ENCODE data around the gene NECTIN4. TPM values are rescaled to one million over a fixed set of nuclear protein-coding genes. Genes with fewer than 3 reads are reported as not detected.

The NECTIN4 gene
- total RNA-seq, 4 donors from 2014 or later = 0.54 to 2.5 (median 1.6) TPM

DNA sequence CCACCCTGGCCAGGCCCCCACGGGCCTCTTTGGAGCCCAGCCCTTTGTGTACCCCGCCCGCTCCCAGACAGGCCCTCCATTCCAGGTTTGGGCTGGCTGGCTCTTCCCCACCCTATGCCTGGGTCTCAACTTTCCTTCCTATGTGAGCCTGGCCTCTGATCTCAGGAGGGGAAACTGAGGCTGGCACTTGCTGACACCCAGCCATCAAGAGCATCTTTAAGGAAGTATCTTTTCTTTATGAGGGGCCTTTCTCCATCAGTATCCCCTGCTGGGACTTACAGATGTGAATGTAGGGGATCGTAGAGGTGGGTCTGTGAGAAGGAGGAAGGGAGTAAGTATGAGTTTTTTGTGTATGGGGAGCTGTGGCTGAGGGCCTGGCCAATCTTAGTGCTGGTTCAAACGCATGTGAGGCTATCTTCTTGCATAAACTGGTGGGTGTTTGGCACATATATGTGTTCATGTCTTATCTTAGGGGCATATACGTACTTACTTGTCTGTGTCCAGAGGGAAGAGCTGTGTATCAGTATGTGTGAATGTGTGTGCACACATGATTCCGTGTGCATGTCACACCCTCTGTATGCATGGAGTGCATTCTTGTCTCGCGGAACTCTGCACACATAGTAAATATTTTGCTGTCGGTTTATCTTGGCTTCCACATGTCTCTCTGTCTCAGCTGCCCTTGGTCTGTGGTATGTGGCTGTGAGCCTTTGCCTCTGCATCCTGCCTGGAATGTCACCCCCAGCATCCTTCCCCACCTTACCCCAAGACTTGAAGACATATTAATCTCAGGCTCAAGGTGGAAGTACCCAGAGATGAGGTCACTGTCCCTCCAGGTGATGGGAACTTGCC is 5.4 kb downstream of the NECTIN4 start:
- Histone ChIP-seq H3K9me3 (no peaks in the 10 kb centered on the region), H3K27me3 (no peaks in the 10 kb centered on the region), H3K4me3 (no peak overlapping the region), H3K4me1 (peaks cover 0 to 14% (median 0%) of the 10 kb centered on the region in 4 donors), H3K27ac (peak overlapping the region in 1 of 4 donors; percentile 68), H3K36me3 (no peaks in the 10 kb centered on the region)
- TF ChIP-seq, protein P1, sequence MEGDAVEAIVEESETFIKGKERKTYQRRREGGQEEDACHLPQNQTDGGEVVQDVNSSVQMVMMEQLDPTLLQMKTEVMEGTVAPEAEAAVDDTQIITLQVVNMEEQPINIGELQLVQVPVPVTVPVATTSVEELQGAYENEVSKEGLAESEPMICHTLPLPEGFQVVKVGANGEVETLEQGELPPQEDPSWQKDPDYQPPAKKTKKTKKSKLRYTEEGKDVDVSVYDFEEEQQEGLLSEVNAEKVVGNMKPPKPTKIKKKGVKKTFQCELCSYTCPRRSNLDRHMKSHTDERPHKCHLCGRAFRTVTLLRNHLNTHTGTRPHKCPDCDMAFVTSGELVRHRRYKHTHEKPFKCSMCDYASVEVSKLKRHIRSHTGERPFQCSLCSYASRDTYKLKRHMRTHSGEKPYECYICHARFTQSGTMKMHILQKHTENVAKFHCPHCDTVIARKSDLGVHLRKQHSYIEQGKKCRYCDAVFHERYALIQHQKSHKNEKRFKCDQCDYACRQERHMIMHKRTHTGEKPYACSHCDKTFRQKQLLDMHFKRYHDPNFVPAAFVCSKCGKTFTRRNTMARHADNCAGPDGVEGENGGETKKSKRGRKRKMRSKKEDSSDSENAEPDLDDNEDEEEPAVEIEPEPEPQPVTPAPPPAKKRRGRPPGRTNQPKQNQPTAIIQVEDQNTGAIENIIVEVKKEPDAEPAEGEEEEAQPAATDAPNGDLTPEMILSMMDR (IDR thresholded peaks at IDR 0.05) = no peak
- no peak for TF ChIP-seq POLR2A (IDR thresholded peaks at IDR 0.05)
- DNase-seq = no peak

DNA sequence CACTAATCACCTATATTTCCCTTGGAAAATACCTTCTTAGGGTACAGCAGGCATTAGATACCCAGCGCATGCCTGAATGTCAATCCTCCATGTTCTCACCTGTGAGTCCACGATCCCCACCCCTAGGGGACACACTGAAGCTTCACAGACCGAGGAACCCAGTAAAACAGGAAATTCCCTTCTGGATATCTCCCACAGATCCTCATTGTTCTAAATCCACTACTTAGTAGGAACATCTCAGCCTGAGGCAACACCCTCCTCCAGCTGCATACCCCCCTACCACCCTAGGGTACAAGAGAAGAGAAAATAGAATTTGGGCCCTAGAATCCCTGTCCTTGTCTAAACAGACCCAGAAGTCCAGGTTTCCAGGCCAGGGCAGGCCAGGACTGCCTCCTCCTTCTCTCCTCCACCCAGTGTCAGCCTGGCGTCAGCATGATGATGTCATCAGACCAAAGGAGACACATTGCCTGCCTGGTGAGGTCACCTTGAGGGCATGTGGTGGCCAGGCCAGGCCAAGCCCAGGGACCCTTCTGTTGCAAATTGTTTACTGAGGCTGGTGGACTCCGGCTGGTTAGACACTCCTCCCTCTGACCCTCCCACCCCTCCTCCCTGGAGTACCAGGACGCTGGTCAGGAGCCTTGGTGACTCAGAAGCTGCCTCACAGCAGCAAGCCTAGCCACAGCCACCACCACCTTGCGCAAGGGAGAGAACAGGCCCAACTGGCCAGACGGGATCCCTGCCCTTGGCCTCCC is 6.2 kb downstream of the NECTIN4 start:
- Histone ChIP-seq H3K36me3 (no peaks in the 10 kb centered on the region), H3K4me3 (no peak overlapping the region), H3K27ac (peak overlapping the region in 1 of 4 donors; percentile 68), H3K9me3 (no peaks in the 10 kb centered on the region), H3K4me1 (peaks cover 0 to 14% (median 0%) of the 10 kb centered on the region in 4 donors), H3K27me3 (no peaks in the 10 kb centered on the region)
- peak in 2 of 3 donors; percentile 80 to 87 for DNase-seq
- TF ChIP-seq POLR2A (IDR thresholded peaks at IDR 0.05) = no peak
- TF ChIP-seq, protein P1 (IDR thresholded peaks at IDR 0.05) = no peak

DNA sequence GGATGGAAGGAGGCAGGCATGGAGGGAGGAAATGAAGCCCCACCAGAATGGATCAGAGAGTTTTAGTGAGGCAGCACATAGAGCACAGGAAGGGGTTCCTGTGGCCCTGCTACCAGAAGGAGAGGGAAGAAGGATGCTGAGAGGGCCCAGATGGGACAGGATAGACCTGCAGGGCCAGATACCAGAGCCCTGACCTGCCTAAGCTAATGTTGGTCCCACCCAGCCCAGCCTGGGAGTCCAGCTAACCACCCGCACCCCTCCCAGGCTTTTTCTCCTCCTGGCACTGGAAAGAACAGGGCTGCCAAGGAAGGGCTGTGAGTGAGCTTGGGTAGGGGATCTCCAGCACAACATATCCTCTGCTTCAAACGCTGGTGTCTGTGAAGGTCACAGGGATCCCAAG is 6.9 kb downstream of the NECTIN4 start:
- no peaks in the 10 kb centered on the region for H3K27me3 ChIP-seq
- no peaks in the 10 kb centered on the region for H3K9me3 ChIP-seq
- H3K4me3 ChIP-seq = no peak overlapping the region
- DNase-seq = no peak
- peak overlapping the region in 1 of 4 donors; percentile 68 for H3K27ac ChIP-seq
- peaks cover 0 to 14% (median 0%) of the 10 kb centered on the region in 4 donors for H3K4me1 ChIP-seq
- TF ChIP-seq, protein P1 (IDR thresholded peaks at IDR 0.05) = no peak
- H3K36me3 ChIP-seq = no peaks in the 10 kb centered on the region

DNA sequence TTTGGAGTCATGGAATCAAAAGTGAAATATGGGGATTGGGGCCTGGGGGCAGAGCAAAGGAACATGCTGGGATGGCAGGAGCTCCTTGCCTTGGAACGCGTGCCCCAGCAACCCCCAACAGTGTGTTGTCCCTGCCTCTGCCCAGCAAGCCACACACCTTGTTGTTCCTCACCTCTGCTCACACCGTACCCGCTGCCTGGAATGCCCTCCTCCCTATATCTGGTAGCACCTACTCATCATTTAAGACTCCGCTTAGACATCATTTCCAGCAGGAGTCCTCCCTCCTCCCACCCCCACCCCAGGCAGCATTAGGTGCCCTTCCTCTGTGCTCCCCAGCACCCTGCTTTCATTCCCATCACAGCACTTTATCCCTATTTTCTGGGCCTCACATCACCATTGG is 7.8 kb downstream of the NECTIN4 start:
- no peak for TF ChIP-seq POLR2A (IDR thresholded peaks at IDR 0.05)
- TF ChIP-seq, protein P1 (IDR thresholded peaks at IDR 0.05) = no peak
- Histone ChIP-seq H3K4me3 (no peak overlapping the region), H3K27me3 (no peaks in the 10 kb centered on the region), H3K4me1 (peaks cover 0 to 10% (median 0%) of the 10 kb centered on the region in 4 donors), H3K36me3 (no peaks in the 10 kb centered on the region), H3K27ac (no peak overlapping the region), H3K9me3 (no peaks in the 10 kb centered on the region)
- DNase-seq = no peak

DNA sequence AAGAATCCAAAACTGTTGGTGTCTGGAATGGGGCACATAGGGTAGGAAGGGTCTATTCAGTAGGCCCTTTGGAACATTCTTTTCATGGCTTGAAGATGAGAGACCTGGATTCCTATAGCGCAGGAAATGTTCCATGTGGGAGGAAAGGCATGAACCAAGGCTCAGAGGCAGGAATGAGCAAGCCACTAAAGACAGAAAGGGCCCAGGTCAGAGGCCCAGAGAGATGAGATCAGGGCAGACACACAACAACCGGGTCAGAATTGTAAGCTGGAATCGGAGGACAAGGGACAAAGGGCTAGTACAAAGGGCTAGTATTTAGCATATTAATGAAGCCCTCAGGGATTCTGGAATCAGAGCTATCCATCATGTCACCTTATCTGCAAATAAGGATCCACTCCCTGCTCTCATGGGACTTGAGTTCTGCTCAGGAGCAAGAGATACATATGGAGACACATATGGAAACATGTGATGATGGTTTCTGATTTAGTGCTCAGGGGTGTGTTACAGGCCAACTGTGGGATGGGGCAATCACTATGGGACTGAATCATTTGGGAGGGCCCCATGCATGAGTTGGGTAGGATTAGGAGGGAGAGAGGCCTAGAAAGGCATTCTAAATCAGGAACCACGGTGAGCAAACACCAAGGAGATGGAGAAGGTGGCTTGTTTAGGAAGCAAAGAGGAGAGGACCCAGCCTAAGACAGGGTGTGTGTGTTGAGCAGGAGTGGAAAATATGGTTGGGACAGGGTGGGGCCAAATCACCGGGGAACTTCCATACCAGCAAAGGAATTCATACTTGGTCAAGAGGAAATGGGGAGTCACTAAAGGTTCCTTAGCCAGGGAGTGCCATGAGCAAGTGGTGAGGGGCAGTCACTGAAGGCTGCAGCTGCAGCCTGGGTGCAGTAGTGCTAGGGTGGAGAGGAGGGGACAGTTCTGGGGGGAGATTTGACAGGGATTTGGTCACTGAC is 8.6 kb downstream of the NECTIN4 start:
- H3K27me3 ChIP-seq = no peaks in the 10 kb centered on the region
- no peak overlapping the region for H3K4me3 ChIP-seq
- peaks cover 0 to 6% (median 0%) of the 10 kb centered on the region in 4 donors for H3K4me1 ChIP-seq
- no peak overlapping the region for H3K27ac ChIP-seq
- no peaks in the 10 kb centered on the region for H3K9me3 ChIP-seq
- H3K36me3 ChIP-seq = no peaks in the 10 kb centered on the region
- DNase-seq = no peak
- TF ChIP-seq, protein P1 (IDR thresholded peaks at IDR 0.05) = no peak
- TF ChIP-seq POLR2A (IDR thresholded peaks at IDR 0.05) = no peak
